GM23338 (cell line): Measurements from ENCODE around the gene MSRB1. TPM values are rescaled to one million over a fixed set of nuclear protein-coding genes. Genes with fewer than 3 reads are reported as not detected.
A peak's percentile ranks its signal among the peaks of the same experiment; 100 is the strongest.

Experiments
- ATAC-seq: fragments of 200-7000 bp; cut with Tn5 transposase; 3 replicates; pipeline ENCODE4 v1.9.1; 2020
- DNase-seq: peaks from one replicate; pipeline ENCODE4 v3.0.0-alpha.2; 2015; ENCODE audit warnings: low spot score
- H2AFZ ChIP-seq: fragments of 200-600 bp; sonication (generic); 2 replicates; pipeline ENCODE4 v1.8.0; 2016; ENCODE audit warnings: antibody characterized with exemption, mild to moderate bottlenecking, moderate library complexity
- H3F3A ChIP-seq: fragments of 200-600 bp; sonication (generic); replicated peaks from 2 replicates; pipeline ENCODE4 v1.8.0; 2017; ENCODE audit warnings: antibody characterized with exemption, mixed run types, low read depth
- H3K27ac ChIP-seq: fragments of 200-600 bp; sonication (generic); 2 replicates; pipeline ENCODE4 v1.6.1; 2016; ENCODE audit warnings: low read depth
- H3K27me3 ChIP-seq: fragments of 200-600 bp; sonication (generic); 2 replicates; pipeline ENCODE4 v1.8.0; 2016; ENCODE audit warnings: mild to moderate bottlenecking, mixed run types, moderate library complexity; ENCODE audit not compliant: insufficient read depth
- H3K36me3 ChIP-seq: fragments of 200-600 bp; sonication (generic); 2 replicates; pipeline ENCODE4 v1.8.0; 2016; ENCODE audit warnings: mild to moderate bottlenecking; ENCODE audit not compliant: insufficient read depth
- H3K4me1 ChIP-seq: fragments of 200-600 bp; sonication (generic); 2 replicates; pipeline ENCODE4 v1.8.0; 2016; ENCODE audit warnings: mild to moderate bottlenecking, moderate library complexity; ENCODE audit not compliant: insufficient read depth
- H3K4me2 ChIP-seq: fragments of 200-600 bp; sonication (generic); 2 replicates; pipeline ENCODE4 v1.7.1; 2017; ENCODE audit warnings: mixed run types
- H3K4me3 ChIP-seq: fragments of 200-600 bp; sonication (generic); 2 replicates; pipeline ENCODE4 v1.6.1; 2016; ENCODE audit warnings: mixed run types
- H3K79me2 ChIP-seq: fragments of 200-600 bp; sonication (generic); replicated peaks from 2 replicates; pipeline ENCODE4 v1.8.0; 2017; ENCODE audit warnings: mild to moderate bottlenecking; ENCODE audit not compliant: insufficient read depth
- H3K9me2 ChIP-seq: fragments of 200-600 bp; sonication (generic); 2 replicates; pipeline ENCODE4 v1.8.0; 2017; ENCODE audit not compliant: insufficient read depth
- H4K20me1 ChIP-seq: fragments of 200-600 bp; sonication (generic); replicated peaks from 2 replicates; pipeline ENCODE4 v1.8.0; 2017; ENCODE audit warnings: mild to moderate bottlenecking; ENCODE audit not compliant: insufficient read depth
- H3K27ac Mint-ChIP-seq: 2 replicates; pipeline ENCODE4 v1.8.0; 2020; ENCODE audit warnings: inconsistent platforms, mild to moderate bottlenecking, moderate library complexity, mixed read lengths
- H3K27me3 Mint-ChIP-seq: 3 replicates; pipeline ENCODE4 v1.8.0; 2022; ENCODE audit warnings: low read depth, mild to moderate bottlenecking, moderate library complexity, mixed read lengths, inconsistent platforms; ENCODE audit not compliant: insufficient read depth, poor library complexity
- H3K36me3 Mint-ChIP-seq: 3 replicates; pipeline ENCODE4 v1.8.0; 2021; ENCODE audit warnings: low read depth, mild to moderate bottlenecking, inconsistent platforms, moderate library complexity, mixed read lengths
- H3K4me1 Mint-ChIP-seq: 3 replicates; pipeline ENCODE4 v1.8.0; 2020; ENCODE audit warnings: mild to moderate bottlenecking, inconsistent platforms, mixed read lengths
- H3K4me3 Mint-ChIP-seq: 3 replicates; pipeline ENCODE4 v1.8.0; 2021; ENCODE audit warnings: moderate library complexity, mild to moderate bottlenecking, inconsistent platforms, mixed read lengths
- H3K9me3 Mint-ChIP-seq: 3 replicates; pipeline ENCODE4 v1.8.0; 2020; ENCODE audit warnings: moderate library complexity, mild to moderate bottlenecking, inconsistent platforms, mixed read lengths
- CREB1 ChIP-seq: fragments of 250-450 bp; sonication (Bioruptor Pico); IDR thresholded peaks from 2 replicates; pipeline ENCODE4 v1.5.0; 2020; ENCODE audit warnings: low read depth, mild to moderate bottlenecking, moderate library complexity
- CTCF ChIP-seq, 2 experiments: fragments of 200-600 bp in 1 of 2; sonication (generic) in 1 of 2; conservative IDR thresholded peaks; 2 replicates each; pipeline versions ENCODE4 v1.5.1 to v1.6.1; 2016 to 2017; ENCODE audit warnings: antibody characterized with exemption in 2 of 2, low read depth in 2 of 2, mild to moderate bottlenecking in 2 of 2, moderate library complexity in 1 of 2
- ETS1 ChIP-seq: IDR thresholded peaks from 2 replicates; pipeline ENCODE4 v1.6.1; 2016; ENCODE audit warnings: antibody characterized with exemption
- EZH2 ChIP-seq: fragments of 200-600 bp; sonication (generic); IDR thresholded peaks from one replicate; pipeline ENCODE4 v1.8.0; 2017; ENCODE audit warnings: antibody characterized with exemption, mild to moderate bottlenecking, low read depth; ENCODE audit not compliant: unreplicated experiment
- EZH2phosphoT487 ChIP-seq: fragments of 200-600 bp; sonication (generic); IDR thresholded peaks from one replicate; pipeline ENCODE4 v1.8.1; 2018; ENCODE audit warnings: antibody characterized with exemption; ENCODE audit not compliant: unreplicated experiment
- JUNB ChIP-seq: IDR thresholded peaks from one replicate; pipeline ENCODE4 v1.6.1; 2016; ENCODE audit warnings: antibody characterized with exemption; ENCODE audit not compliant: unreplicated experiment
- NANOG ChIP-seq: IDR thresholded peaks from 2 replicates; pipeline ENCODE4 v1.6.1; 2016; ENCODE audit warnings: antibody characterized with exemption, borderline replicate concordance
- POLR2AphosphoS5 ChIP-seq: IDR thresholded peaks from 2 replicates; pipeline ENCODE4 v1.6.1; 2016; ENCODE audit warnings: antibody characterized with exemption, low read depth
- STAT1 ChIP-seq: IDR thresholded peaks from one replicate; pipeline ENCODE4 v1.6.1; 2016; ENCODE audit warnings: antibody characterized with exemption; ENCODE audit not compliant: unreplicated experiment
- ZNF114 ChIP-seq: fragments of 250-450 bp; sonication (Bioruptor Pico); IDR thresholded peaks from 2 replicates; pipeline ENCODE4 v1.5.0; 2020; ENCODE audit warnings: mild to moderate bottlenecking, moderate library complexity
- ZNF331 ChIP-seq: fragments of 250-450 bp; sonication (Bioruptor Pico); IDR thresholded peaks from 2 replicates; pipeline ENCODE4 v1.5.0; 2020; ENCODE audit warnings: low read depth, mild to moderate bottlenecking, moderate library complexity
- ZNF462 ChIP-seq: fragments of 250-450 bp; sonication (Bioruptor Pico); IDR thresholded peaks from 2 replicates; pipeline ENCODE4 v1.5.0; 2020; ENCODE audit warnings: mild to moderate bottlenecking, moderate library complexity
- polyA plus RNA-seq: library from polyadenylated mRNA; unstranded; fragments of >200 nt; fragmentation: Nextera tagmentation; extraction: Ambion mirVana; gene quantifications from 2 replicates; pipeline ENCODE4 v1.2.1, GENCODE V29; 2016
- total RNA-seq: library from RNA; depleted of rRNA; stranded (reverse); fragments of >200 nt; shearing (Covaris generic); gene quantifications from 2 replicates; pipeline ENCODE4 v1.2.3, GENCODE V29; 2014

MSRB1 gene
- total and polyA plus RNA-seq, 2 experiments from 2014 or later: 30.4 to 31.3 TPM

GRCh38 chr16:1908983-1909382, 34.0 kb downstream of the MSRB1 start:
- H3K27me3 ChIP-seq: no peaks in the 10 kb centered on the region
- Mint-ChIP-seq H3K9me3 (no peaks in the 10 kb centered on the region), H3K4me3 (no peak overlapping the region), H3K27me3 (peaks cover 12% of the 10 kb centered on the region), H3K27ac (no peak overlapping the region), H3K36me3 (no peaks in the 10 kb centered on the region), H3K4me1 (peaks cover 12% of the 10 kb centered on the region; the same call in 1 of the 3 replicates)
- peaks cover 3% of the 10 kb centered on the region; the same call in 1 of the 2 replicates for H3K4me1 ChIP-seq
- H3K27ac ChIP-seq: no peak overlapping the region
- H4K20me1 ChIP-seq: no peaks in the 10 kb centered on the region
- no peaks in the 10 kb centered on the region for H3K9me2 ChIP-seq
- H3K36me3 ChIP-seq: no peaks in the 10 kb centered on the region
- H3K4me3 ChIP-seq: no peak overlapping the region
- no peaks in the 10 kb centered on the region for H3K79me2 ChIP-seq
- no peak overlapping the region for H2AFZ ChIP-seq
- DNase-seq: no peak
- TF ChIP-seq EZH2phosphoT487: no peak
- TF ChIP-seq NANOG: no peak
- no peak for TF ChIP-seq ZNF331
- TF ChIP-seq CREB1 (CRISPR knock-in tag): no peak
- no peak for TF ChIP-seq POLR2AphosphoS5
- TF ChIP-seq CTCF (conservative IDR thresholded peaks at IDR 0.05; ENCODE audit: low read depth in 2 of 2): no peak
- TF ChIP-seq ETS1: no peak
- no peak for TF ChIP-seq JUNB
- no peak for TF ChIP-seq ZNF114 (CRISPR knock-in tag)
- no peak for ATAC-seq
- H3K4me2 ChIP-seq: no peak overlapping the region
- H3F3A ChIP-seq: no peaks in the 10 kb centered on the region

- H2AFZ ChIP-seq: peak overlapping the region; percentile 94
- no peaks in the 10 kb centered on the region for H3K36me3 ChIP-seq
- ATAC-seq (no peak), DNase-seq (no peak)
- H3K27ac ChIP-seq: no peak overlapping the region
- H3K36me3 Mint-ChIP-seq: no peaks in the 10 kb centered on the region
- no peaks in the 10 kb centered on the region for H3K9me2 ChIP-seq
- no peak overlapping the region for H3K4me3 Mint-ChIP-seq
- H3K4me1 ChIP-seq: peaks cover 3% of the 10 kb centered on the region; the same call in 1 of the 2 replicates
- H3K27ac Mint-ChIP-seq: no peak overlapping the region
- H3K4me1 Mint-ChIP-seq: peaks cover 12% of the 10 kb centered on the region; the same call in 1 of the 3 replicates
- H3F3A ChIP-seq: no peaks in the 10 kb centered on the region
- H3K27me3 Mint-ChIP-seq: peaks cover 15% of the 10 kb centered on the region
- no peaks in the 10 kb centered on the region for H3K79me2 ChIP-seq
- H3K27me3 ChIP-seq: no peaks in the 10 kb centered on the region
- H3K9me3 Mint-ChIP-seq: no peaks in the 10 kb centered on the region
- no peak overlapping the region for H3K4me2 ChIP-seq
- H4K20me1 ChIP-seq: no peaks in the 10 kb centered on the region
- H3K4me3 ChIP-seq: no peak overlapping the region
- TF ChIP-seq STAT1 (no peak), EZH2 (no peak), ZNF331 (no peak), ETS1 (no peak), ZNF462 (no peak), EZH2phosphoT487 (no peak)
Observed at GRCh38 chr16:1908184-1908583, 34.8 kb downstream of the MSRB1 start.
